Body of pancreas (tissue), 4 donors: ENCODE data around the gene F10. TPM values are rescaled to one million over a fixed set of nuclear protein-coding genes. Genes with fewer than 3 reads are reported as not detected.

Source experiments
- ATAC-seq: fragments of 150-250 bp; one replicate; pipeline ENCODE4 v1.9.1; 2016
- DNase-seq, 4 donors: peaks; one replicate each; pipeline ENCODE4 v3.0.0-alpha.2; 2019
- H3K27ac ChIP-seq, 4 donors: fragments of 200-600 bp; sonication (generic); 1 replicate in 3 of 4; 2 replicates in 1 of 4; pipeline versions ENCODE4 v1.5.1 to v1.6.1; 2016 to 2019; ENCODE audit warnings: mild to moderate bottlenecking in 1 of 4, mixed read lengths in 1 of 4, moderate library complexity in 1 of 4
- H3K27me3 ChIP-seq, 2 donors: fragments of 200-600 bp; sonication (generic); one replicate each; pipeline ENCODE4 v1.6.0; 2016; ENCODE audit warnings: mild to moderate bottlenecking in 1 of 2
- H3K36me3 ChIP-seq, 2 donors: fragments of 200-600 bp; sonication (generic); replicated peaks in 1 of 2; 2 replicates each; pipeline ENCODE4 v1.5.1; 2016; ENCODE audit warnings: low read depth in 2 of 2; ENCODE audit not compliant: insufficient read depth in 1 of 2
- H3K4me1 ChIP-seq: fragments of 200-600 bp; sonication (generic); one replicate; pipeline ENCODE4 v1.6.0; 2016
- H3K4me3 ChIP-seq, 2 donors: fragments of 200-600 bp; sonication (generic); 1 replicate in 1 of 2; 2 replicates in 1 of 2; pipeline ENCODE4 v1.5.1; 2016 to 2019
- H3K9me3 ChIP-seq, 3 donors: fragments of 200-600 bp; sonication (generic); 1 replicate in 2 of 3; 2 replicates in 1 of 3; pipeline ENCODE4 v1.5.1; 2016
- POLR2A ChIP-seq, 3 donors: fragments of 450-650 bp; IDR thresholded peaks; one replicate each; pipeline ENCODE4 v1.6.1; 2016; ENCODE audit warnings: antibody characterized with exemption in 3 of 3, mild to moderate bottlenecking in 2 of 3
- WGBS, 2 donors: methylation state at CpG; one replicate each; pipeline ENCODE4 v1.1.5; 2017; 5-methylcytosine and 5-hydroxymethylcytosine counted together
- intact Hi-C: fragments of 100-400 bp; cut with DNase I; formaldehyde crosslinking; loops from one replicate; pipeline ENCODE4 v1.15.1; 2023
- total RNA-seq, 2 donors: library from RNA; depleted of rRNA; stranded (reverse); fragments of >200 nt; gene quantifications; one replicate each; pipeline ENCODE4 v1.1.0, GENCODE V29; 2016
- TF ChIP-seq, protein P1 (sequence below), 7 experiments: fragments of 450-650 bp in 4 of 7; fragments of 200-600 bp in 3 of 7; sonication (generic) in 3 of 7; IDR thresholded peaks; one replicate each; pipeline ENCODE4 v1.5.1; 2016 to 2019; ENCODE audit warnings: antibody characterized with exemption in 7 of 7

The F10 gene
- total RNA-seq, 2 donors from 2014 or later, result 2.3 to 6.7 TPM

- no peak for DNase-seq
- TF ChIP-seq, protein P1, sequence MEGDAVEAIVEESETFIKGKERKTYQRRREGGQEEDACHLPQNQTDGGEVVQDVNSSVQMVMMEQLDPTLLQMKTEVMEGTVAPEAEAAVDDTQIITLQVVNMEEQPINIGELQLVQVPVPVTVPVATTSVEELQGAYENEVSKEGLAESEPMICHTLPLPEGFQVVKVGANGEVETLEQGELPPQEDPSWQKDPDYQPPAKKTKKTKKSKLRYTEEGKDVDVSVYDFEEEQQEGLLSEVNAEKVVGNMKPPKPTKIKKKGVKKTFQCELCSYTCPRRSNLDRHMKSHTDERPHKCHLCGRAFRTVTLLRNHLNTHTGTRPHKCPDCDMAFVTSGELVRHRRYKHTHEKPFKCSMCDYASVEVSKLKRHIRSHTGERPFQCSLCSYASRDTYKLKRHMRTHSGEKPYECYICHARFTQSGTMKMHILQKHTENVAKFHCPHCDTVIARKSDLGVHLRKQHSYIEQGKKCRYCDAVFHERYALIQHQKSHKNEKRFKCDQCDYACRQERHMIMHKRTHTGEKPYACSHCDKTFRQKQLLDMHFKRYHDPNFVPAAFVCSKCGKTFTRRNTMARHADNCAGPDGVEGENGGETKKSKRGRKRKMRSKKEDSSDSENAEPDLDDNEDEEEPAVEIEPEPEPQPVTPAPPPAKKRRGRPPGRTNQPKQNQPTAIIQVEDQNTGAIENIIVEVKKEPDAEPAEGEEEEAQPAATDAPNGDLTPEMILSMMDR (IDR thresholded peaks at IDR 0.05), result no peak
- no peak overlapping the region for H3K4me3 ChIP-seq
- no peak for ATAC-seq
- H3K27ac ChIP-seq, result no peak overlapping the region
- peaks cover 24 to 44% of the 10 kb centered on the region in 2 donors for H3K36me3 ChIP-seq
- H3K9me3 ChIP-seq, result no peaks in the 10 kb centered on the region
- WGBS, 2 donors, result 85 to 92% methylated on average over 28 of the region's 28 CpGs
- H3K4me1 ChIP-seq, result no peaks in the 10 kb centered on the region
- intact Hi-C loops, result no loop called here
- H3K27me3 ChIP-seq, result no peaks in the 10 kb centered on the region
Observed at GRCh38 chr13:113179374-113180230, 57.0 kb downstream of the F10 start.

DNA sequence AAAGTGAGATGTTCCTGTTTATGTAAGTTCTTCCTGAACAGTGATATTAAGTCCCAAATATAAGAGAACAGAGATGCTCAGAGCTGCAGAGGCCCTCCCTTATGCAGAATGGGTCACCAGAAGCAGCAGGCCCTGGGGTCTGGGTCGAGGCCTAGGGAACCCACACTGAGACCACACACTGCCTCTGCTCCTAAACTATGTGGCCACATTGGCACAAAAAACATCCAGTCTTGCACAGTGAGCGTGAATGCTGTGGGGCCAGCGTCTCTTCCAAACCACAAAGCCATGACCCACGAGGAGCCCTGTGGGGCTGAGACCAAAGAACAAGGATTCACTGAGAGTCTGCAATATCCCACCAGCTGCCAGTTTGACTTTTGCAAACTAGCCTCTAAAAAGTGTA lies 59.4 kb downstream of the F10 start:
- TF ChIP-seq, protein P1 (IDR thresholded peaks at IDR 0.05), result no peak
- no peak for TF ChIP-seq POLR2A (IDR thresholded peaks at IDR 0.05)
- DNase-seq (no peak), ATAC-seq (no peak)
- Histone ChIP-seq H3K27ac (no peak overlapping the region), H3K36me3 (peaks cover 19 to 33% of the 10 kb centered on the region in 2 donors), H3K4me1 (no peaks in the 10 kb centered on the region), H3K9me3 (no peaks in the 10 kb centered on the region), H3K27me3 (no peaks in the 10 kb centered on the region), H3K4me3 (no peak overlapping the region)
- 79 to 85% methylated on average over 4 of the region's 4 CpGs for WGBS, 2 donors
- intact Hi-C loops, result no loop called here

DNA sequence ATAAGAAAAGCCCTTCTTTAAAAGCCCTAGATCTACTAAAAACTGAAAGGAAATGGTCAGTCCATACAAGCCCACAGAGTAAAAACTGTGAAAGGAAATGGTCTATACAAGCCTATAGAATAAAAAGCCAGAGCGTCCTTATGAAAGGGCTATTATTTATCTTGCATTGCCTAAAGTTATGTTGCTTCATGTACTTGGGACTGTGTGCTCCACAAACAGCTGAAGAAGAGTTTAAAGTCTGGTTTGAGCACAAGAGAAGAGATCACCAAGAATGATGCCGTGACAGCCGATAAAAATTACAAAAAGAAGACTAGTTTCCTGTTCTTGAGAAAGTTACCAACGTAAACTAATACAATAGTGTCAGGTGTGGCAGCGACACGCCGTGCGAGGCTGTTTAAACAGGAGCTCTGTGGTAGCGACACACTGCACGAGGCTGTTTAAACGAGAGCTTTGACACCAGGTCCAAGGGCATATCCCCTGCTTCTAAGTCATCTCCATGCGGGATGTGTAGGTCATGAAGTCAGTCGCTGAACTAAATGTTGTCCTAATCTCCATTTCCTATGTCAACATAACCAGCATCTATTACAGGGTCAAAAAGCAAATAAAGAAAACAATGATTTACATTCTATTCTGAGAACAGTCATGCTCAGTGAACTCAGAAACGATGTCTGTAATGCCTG lies 61.0 kb downstream of the F10 start:
- Histone ChIP-seq H3K4me3 (no peak overlapping the region), H3K36me3 (peaks cover 10 to 24% of the 10 kb centered on the region in 2 donors), H3K9me3 (no peaks in the 10 kb centered on the region), H3K4me1 (no peaks in the 10 kb centered on the region), H3K27me3 (no peaks in the 10 kb centered on the region), H3K27ac (no peak overlapping the region)
- 83 to 85% methylated on average over 14 of the region's 14 CpGs for WGBS, 2 donors
- intact Hi-C loops, result no loop called here
- ATAC-seq, result no peak
- TF ChIP-seq POLR2A (IDR thresholded peaks at IDR 0.05), result no peak
- TF ChIP-seq, protein P1 (IDR thresholded peaks at IDR 0.05), result no peak
- DNase-seq, result no peak

GRCh38 chr13:113184568-113185440 lies 62.2 kb downstream of the F10 start:
- WGBS, 2 donors, result 85 to 91% methylated on average over 18 to 22 of the region's 22 CpGs
- Histone ChIP-seq H3K27ac (no peak overlapping the region), H3K4me1 (no peaks in the 10 kb centered on the region), H3K27me3 (no peaks in the 10 kb centered on the region), H3K9me3 (no peaks in the 10 kb centered on the region), H3K36me3 (peaks cover 3 to 18% of the 10 kb centered on the region in 2 donors), H3K4me3 (no peak overlapping the region)
- TF ChIP-seq POLR2A (IDR thresholded peaks at IDR 0.05), result no peak
- TF ChIP-seq, protein P1 (IDR thresholded peaks at IDR 0.05), result no peak
- intact Hi-C loops, result no loop called here
- ATAC-seq (no peak), DNase-seq (no peak)
